HUES64 (cell line): Measurements from ENCODE around the gene TMEM178B.

Experiments used
- H3K27ac ChIP-seq: 2 replicates; pipeline ENCODE4 v1.7.0; 2013; ENCODE audit warnings: low read depth, low read length, inconsistent platforms
- H3K27me3 ChIP-seq: 2 replicates; pipeline ENCODE4 v1.6.1; 2013; ENCODE audit warnings: mild to moderate bottlenecking, low read length; ENCODE audit not compliant: insufficient read depth
- H3K36me3 ChIP-seq: 2 replicates; pipeline ENCODE4 v1.6.1; 2013; ENCODE audit warnings: mild to moderate bottlenecking, low read length; ENCODE audit not compliant: insufficient read depth
- H3K4me1 ChIP-seq: 2 replicates; pipeline ENCODE4 v1.6.1; 2013; ENCODE audit warnings: mild to moderate bottlenecking, low read length, moderate library complexity; ENCODE audit not compliant: insufficient read depth
- H3K4me3 ChIP-seq: 2 replicates; pipeline ENCODE4 v1.5.1; 2013; ENCODE audit warnings: mild to moderate bottlenecking, low read length, moderate library complexity
- H3K9ac ChIP-seq: 2 replicates; pipeline ENCODE4 v1.6.1; 2013; ENCODE audit warnings: mild to moderate bottlenecking, low read depth, low read length
- H3K9me3 ChIP-seq: 2 replicates; pipeline ENCODE4 v1.6.1; 2013; ENCODE audit warnings: low read depth, low read length; ENCODE audit not compliant: insufficient read depth
- WGBS: fragments of 150-250, 120-280 bp; methylation state at CpG from one replicate; pipeline ENCODE4 v1.1.7; 2013; ENCODE audit warnings: missing lambda C conversion rate; 5-methylcytosine and 5-hydroxymethylcytosine counted together

TMEM178B gene

DNA sequence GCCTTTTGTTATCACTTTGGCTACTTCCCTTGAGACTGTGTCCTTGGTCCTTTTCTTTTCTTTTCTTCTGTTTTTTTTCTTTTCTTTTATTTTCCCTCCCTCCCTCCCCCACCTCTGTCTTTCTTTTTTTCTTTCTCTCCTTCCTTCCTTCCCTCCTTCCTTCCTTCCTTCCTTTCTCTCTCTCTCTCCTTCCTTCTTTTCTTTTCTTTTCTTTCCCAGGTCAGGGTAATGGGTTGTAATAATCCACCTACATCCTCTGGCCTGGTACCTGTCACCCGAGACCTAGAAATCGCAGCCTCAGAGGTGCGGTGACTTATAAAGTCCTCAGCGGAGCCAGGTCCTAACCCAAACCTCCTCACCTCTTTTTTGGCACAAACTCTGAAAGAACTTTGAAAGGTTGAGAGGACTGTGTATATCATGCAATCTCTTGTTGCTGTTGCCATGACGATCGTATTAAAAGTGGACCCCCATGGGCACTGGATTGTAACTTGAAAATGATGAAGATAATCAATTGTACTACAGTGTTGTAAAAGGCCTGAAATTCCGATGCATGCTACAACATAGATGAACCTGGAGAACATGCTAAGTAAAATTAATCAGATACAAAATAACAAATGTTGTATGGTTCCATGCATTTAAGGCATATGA is 336.6 kb downstream of the TMEM178B start:
- Histone ChIP-seq H3K4me1 (peaks cover 35% of the 10 kb centered on the region), H3K27me3 (no peaks in the 10 kb centered on the region), H3K9me3 (no peaks in the 10 kb centered on the region), H3K36me3 (no peaks in the 10 kb centered on the region), H3K4me3 (no peak overlapping the region), H3K9ac (no peak overlapping the region), H3K27ac (peak overlapping the region; percentile 74; the same call in 1 of the 2 replicates)
- WGBS, result 75% methylated on average over 7 of the region's 7 CpGs

DNA sequence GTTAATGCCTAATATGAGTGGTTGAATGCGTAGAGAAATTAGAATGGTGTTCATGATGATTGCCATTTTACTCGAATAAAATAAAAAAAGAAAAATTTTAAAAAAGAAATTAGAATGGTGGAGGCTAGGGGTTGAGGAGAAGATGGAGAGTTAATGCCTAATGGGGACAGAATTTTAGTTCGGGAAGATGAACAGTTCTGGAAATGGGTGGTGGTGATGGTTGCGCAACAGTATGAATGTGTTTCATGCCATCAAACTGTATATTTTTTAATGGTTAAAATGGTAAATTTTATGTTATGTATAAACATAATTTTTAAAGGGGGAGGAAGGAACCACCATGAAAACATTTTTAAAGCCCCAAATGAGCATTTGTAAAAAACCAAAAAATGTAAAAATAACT is 337.3 kb downstream of the TMEM178B start:
- WGBS, result 92% methylated on average over 4 of the region's 4 CpGs
- Histone ChIP-seq H3K36me3 (no peaks in the 10 kb centered on the region), H3K9me3 (no peaks in the 10 kb centered on the region), H3K9ac (no peak overlapping the region), H3K27me3 (no peaks in the 10 kb centered on the region), H3K27ac (no peak overlapping the region), H3K4me1 (peaks cover 35% of the 10 kb centered on the region), H3K4me3 (no peak overlapping the region)

- Histone ChIP-seq H3K9ac (no peak overlapping the region), H3K27me3 (no peaks in the 10 kb centered on the region), H3K4me1 (peaks cover 10% of the 10 kb centered on the region; the same call in 1 of the 2 replicates), H3K9me3 (no peaks in the 10 kb centered on the region), H3K27ac (no peak overlapping the region), H3K4me3 (no peak overlapping the region), H3K36me3 (no peaks in the 10 kb centered on the region)
- 94% methylated on average over 3 of the region's 3 CpGs for WGBS
These were observed 342.1 kb downstream of the TMEM178B start for GRCh38 chr7:141415999-141416398.

GRCh38 chr7:141416650-141417270 is 342.9 kb downstream of the TMEM178B start:
- no peaks in the 10 kb centered on the region for H3K27me3 ChIP-seq

DNA sequence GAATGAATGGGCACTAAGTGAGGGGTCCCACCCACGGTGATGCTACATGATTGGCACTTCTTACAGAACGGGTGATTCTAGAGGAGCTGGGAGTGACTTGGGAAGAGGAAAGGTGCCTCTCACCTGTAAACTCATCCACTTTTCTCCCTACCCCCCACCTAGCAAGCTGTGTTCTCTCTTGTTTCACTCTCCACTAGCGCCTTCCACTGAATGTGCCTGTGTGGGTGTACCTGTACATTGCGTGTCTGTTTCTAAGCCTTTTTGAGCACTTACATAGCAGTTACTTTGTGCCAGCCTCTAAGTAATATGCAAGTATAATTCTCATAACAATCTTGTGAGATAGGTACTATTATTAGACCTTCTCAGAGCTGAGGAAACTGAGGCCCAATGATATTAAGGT is 343.6 kb downstream of the TMEM178B start:
- Histone ChIP-seq H3K4me3 (no peak overlapping the region), H3K9me3 (no peaks in the 10 kb centered on the region), H3K4me1 (no peaks in the 10 kb centered on the region), H3K27me3 (no peaks in the 10 kb centered on the region), H3K27ac (no peak overlapping the region), H3K9ac (no peak overlapping the region), H3K36me3 (no peaks in the 10 kb centered on the region)
- 91% methylated on average over 4 of the region's 4 CpGs for WGBS

More at GRCh38 chr7:141416650-141417270, 342.9 kb downstream of the TMEM178B start:
- Histone ChIP-seq H3K4me3 (no peak overlapping the region), H3K4me1 (0 out of 2 replicates have a peak, but pooled peaks cover 3% of the 10 kb centered on the region), H3K9ac (no peak overlapping the region), H3K36me3 (no peaks in the 10 kb centered on the region), H3K27ac (no peak overlapping the region), H3K9me3 (no peaks in the 10 kb centered on the region)
- WGBS, result 93% methylated on average over 9 of the region's 9 CpGs

DNA sequence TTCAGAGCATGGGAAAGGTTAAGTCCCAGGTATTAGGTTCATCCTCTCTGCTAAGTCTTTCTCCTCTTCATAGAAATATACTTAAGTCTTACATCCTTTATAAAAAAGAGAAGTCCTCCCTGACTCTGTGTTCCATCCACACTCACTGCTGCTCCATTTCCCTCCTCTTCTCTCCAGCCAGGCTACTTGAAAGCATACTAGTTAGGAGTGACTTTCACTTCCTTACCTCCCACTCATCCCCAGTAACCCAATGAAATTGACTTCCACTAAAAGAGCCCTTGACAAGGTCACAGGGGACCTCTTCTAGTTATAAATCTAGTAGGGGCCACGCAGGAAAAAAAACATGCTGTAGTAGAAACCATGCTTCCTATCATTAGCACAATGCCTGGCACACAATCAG is 344.2 kb downstream of the TMEM178B start:
- Histone ChIP-seq H3K4me3 (no peak overlapping the region), H3K36me3 (no peaks in the 10 kb centered on the region), H3K9ac (no peak overlapping the region), H3K9me3 (no peaks in the 10 kb centered on the region), H3K27ac (no peak overlapping the region), H3K4me1 (no peaks in the 10 kb centered on the region), H3K27me3 (no peaks in the 10 kb centered on the region)
- WGBS, result 100% methylated on average over 1 of the region's 1 CpG

GRCh38 chr7:141421306-141421705 is 347.4 kb downstream of the TMEM178B start:
- Histone ChIP-seq H3K9me3 (no peaks in the 10 kb centered on the region), H3K4me1 (no peaks in the 10 kb centered on the region; the same call in 1 of the 2 replicates), H3K27ac (no peak overlapping the region), H3K9ac (no peak overlapping the region), H3K27me3 (no peaks in the 10 kb centered on the region), H3K36me3 (no peaks in the 10 kb centered on the region), H3K4me3 (no peak overlapping the region)
- 94% methylated on average over 2 of the region's 2 CpGs for WGBS

- H3K36me3 ChIP-seq, result no peaks in the 10 kb centered on the region
These were observed 353.3 kb downstream of the TMEM178B start for GRCh38 chr7:141427134-141427533.

GRCh38 chr7:141430455-141431139 is 356.7 kb downstream of the TMEM178B start:
- peak overlapping the region; percentile 23 for H3K4me3 ChIP-seq
- no peaks in the 10 kb centered on the region for H3K36me3 ChIP-seq
- H3K9ac ChIP-seq, result peak overlapping the region; percentile 61
- peaks cover 7% of the 10 kb centered on the region; the same call in 1 of the 2 replicates for H3K9me3 ChIP-seq
- 9% methylated on average over 12 of the region's 12 CpGs for WGBS
- H3K27me3 ChIP-seq, result no peaks in the 10 kb centered on the region
- H3K4me1 ChIP-seq, result peaks cover 35% of the 10 kb centered on the region
- H3K27ac ChIP-seq, result peak overlapping the region; percentile 73

More at GRCh38 chr7:141427134-141427533, 353.3 kb downstream of the TMEM178B start:
- Histone ChIP-seq H3K4me1 (peaks cover 28% of the 10 kb centered on the region), H3K4me3 (no peak overlapping the region), H3K9me3 (peaks cover 7% of the 10 kb centered on the region; the same call in 1 of the 2 replicates), H3K27ac (no peak overlapping the region), H3K27me3 (no peaks in the 10 kb centered on the region), H3K9ac (no peak overlapping the region)

- 38% methylated on average over 2 of the region's 2 CpGs for WGBS
- H3K9ac ChIP-seq, result peak overlapping the region; percentile 61
- peak overlapping the region; percentile 27 for H3K4me3 ChIP-seq
- H3K4me1 ChIP-seq, result peaks cover 40% of the 10 kb centered on the region
- H3K27ac ChIP-seq, result peak overlapping the region; percentile 73
- no peaks in the 10 kb centered on the region for H3K36me3 ChIP-seq
- H3K9me3 ChIP-seq, result peaks cover 7% of the 10 kb centered on the region; the same call in 1 of the 2 replicates
- no peaks in the 10 kb centered on the region for H3K27me3 ChIP-seq
These were observed 357.2 kb downstream of the TMEM178B start for GRCh38 chr7:141431140-141431479.

DNA sequence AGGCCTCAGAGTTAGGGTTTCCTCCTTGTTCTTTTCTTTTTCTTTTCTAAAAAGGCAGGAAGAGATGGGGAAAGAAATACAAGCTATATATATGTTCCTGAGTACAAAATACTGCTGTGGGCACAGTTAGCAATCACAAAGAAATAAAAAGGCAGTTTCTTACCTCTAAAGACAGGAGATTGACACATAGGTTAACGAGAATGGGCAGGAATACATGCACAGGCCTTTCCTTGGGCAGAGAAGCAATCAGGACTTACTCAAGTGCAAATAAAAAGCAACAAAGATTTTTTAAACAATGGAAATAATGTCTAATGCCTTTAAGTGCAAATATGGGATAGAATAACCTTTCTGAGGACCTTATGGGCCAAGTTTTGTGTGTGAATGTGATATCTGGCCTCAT is 357.8 kb downstream of the TMEM178B start:
- Histone ChIP-seq H3K36me3 (no peaks in the 10 kb centered on the region), H3K4me3 (peak overlapping the region; percentile 27; the same call in 1 of the 2 replicates), H3K9ac (peak overlapping the region; percentile 9; the same call in 1 of the 2 replicates), H3K27ac (peak overlapping the region; percentile 73; the same call in 1 of the 2 replicates), H3K9me3 (peaks cover 7% of the 10 kb centered on the region; the same call in 1 of the 2 replicates), H3K4me1 (peaks cover 42% of the 10 kb centered on the region), H3K27me3 (no peaks in the 10 kb centered on the region)
- 81% methylated on average over 1 of the region's 1 CpG for WGBS
